Measurements from ENCODE around the gene SEC24B. TPM values are rescaled to one million over a fixed set of nuclear protein-coding genes. Genes with fewer than 3 reads are reported as not detected.

SEC24B gene
- total and polyA plus RNA-seq, 4 donors = 8.0 to 34.8 (median 18.4) TPM

GRCh38 chr4:109473824-109474223 is 40.2 kb downstream of the SEC24B start:
- no peak for ATAC-seq (ENCODE audit: insufficient read depth, low FRiP score)
- peaks cover 0 to 7% (median 0%) of the 10 kb centered on the region in 5 donors for H3K4me1 ChIP-seq (ENCODE audit: control insufficient read depth in 5 of 5, insufficient read depth in 5 of 5, low read length in 5 of 5)

GRCh38 chr4:109486007-109486406 is 52.4 kb downstream of the SEC24B start:
- peaks cover 0 to 10% (median 3%) of the 10 kb centered on the region in 4 donors for H3K36me3 ChIP-seq (ENCODE audit: control insufficient read depth in 4 of 4, insufficient read depth in 4 of 4, low read length in 4 of 4)
- ATAC-seq (ENCODE audit: insufficient read depth, low FRiP score) (no peak), DNase-seq (no peak)
- H3K27ac ChIP-seq (ENCODE audit: low read depth in 1 of 2, low read length in 1 of 2) = no peak overlapping the region
- no peak overlapping the region for H3K9ac ChIP-seq (ENCODE audit: insufficient read depth in 1 of 2, low read length in 2 of 2)
- peaks cover 0 to 8% (median 0%) of the 10 kb centered on the region in 5 donors for H3K4me1 ChIP-seq (ENCODE audit: control insufficient read depth in 5 of 5, insufficient read depth in 5 of 5, low read length in 5 of 5)
- 77 to 82% methylated on average over 1 of the region's 1 CpG for WGBS, 2 donors
- no peak overlapping the region for H3K4me3 ChIP-seq
- H3K9me3 ChIP-seq (ENCODE audit: control insufficient read depth in 4 of 4, insufficient read depth in 3 of 4, low read length in 3 of 4) = no peaks in the 10 kb centered on the region
- no peaks in the 10 kb centered on the region for H3K27me3 ChIP-seq (ENCODE audit: control insufficient read depth in 3 of 3, insufficient read depth in 3 of 3, low read length in 2 of 3)
- TF ChIP-seq CTCF (IDR thresholded peaks at IDR 0.05; ENCODE audit: control extremely low read depth, extremely low read depth) = no peak

More at GRCh38 chr4:109473824-109474223, 40.2 kb downstream of the SEC24B start:
- 61 to 78% methylated on average over 1 of the region's 1 CpG for WGBS, 2 donors
- Histone ChIP-seq H3K9me3 (ENCODE audit: control insufficient read depth in 4 of 4, insufficient read depth in 3 of 4, low read length in 3 of 4) (no peaks in the 10 kb centered on the region), H3K36me3 (ENCODE audit: control insufficient read depth in 4 of 4, insufficient read depth in 4 of 4, low read length in 4 of 4) (peaks cover 0 to 5% (median 2%) of the 10 kb centered on the region in 4 donors), H3K27ac (ENCODE audit: low read depth in 1 of 2, low read length in 1 of 2) (no peak overlapping the region), H3K27me3 (ENCODE audit: control insufficient read depth in 3 of 3, insufficient read depth in 3 of 3, low read length in 2 of 3) (no peaks in the 10 kb centered on the region), H3K9ac (ENCODE audit: insufficient read depth in 1 of 2, low read length in 2 of 2) (no peak overlapping the region), H3K4me3 (no peak overlapping the region)
- TF ChIP-seq CTCF (IDR thresholded peaks at IDR 0.05; ENCODE audit: control extremely low read depth, extremely low read depth) = no peak
- DNase-seq = no peak

GRCh38 chr4:109494563-109494962 is 60.9 kb downstream of the SEC24B start:
- WGBS, 2 donors = 83 to 94% methylated on average over 3 of the region's 3 CpGs
- no peaks in the 10 kb centered on the region for H3K9me3 ChIP-seq (ENCODE audit: control insufficient read depth in 4 of 4, insufficient read depth in 3 of 4, low read length in 3 of 4)
- peaks cover 11 to 38% (median 30%) of the 10 kb centered on the region in 4 donors for H3K36me3 ChIP-seq (ENCODE audit: control insufficient read depth in 4 of 4, insufficient read depth in 4 of 4, low read length in 4 of 4)
- ATAC-seq (ENCODE audit: insufficient read depth, low FRiP score) (no peak), DNase-seq (peak in 1 of 3 donors; percentile 10)
- H3K27ac ChIP-seq (ENCODE audit: low read depth in 1 of 2, low read length in 1 of 2) = no peak overlapping the region
- H3K4me1 ChIP-seq (ENCODE audit: control insufficient read depth in 5 of 5, insufficient read depth in 5 of 5, low read length in 5 of 5) = peaks cover 0 to 7% (median 0%) of the 10 kb centered on the region in 5 donors
- H3K27me3 ChIP-seq (ENCODE audit: control insufficient read depth in 3 of 3, insufficient read depth in 3 of 3, low read length in 2 of 3) = no peaks in the 10 kb centered on the region
- no peak overlapping the region for H3K4me3 ChIP-seq
- H3K9ac ChIP-seq (ENCODE audit: insufficient read depth in 1 of 2, low read length in 2 of 2) = no peak overlapping the region
- TF ChIP-seq CTCF (IDR thresholded peaks at IDR 0.05; ENCODE audit: control extremely low read depth, extremely low read depth) = no peak

GRCh38 chr4:109495514-109495913 is 61.9 kb downstream of the SEC24B start:
- no peak for ATAC-seq (ENCODE audit: insufficient read depth, low FRiP score)
- Histone ChIP-seq H3K27me3 (ENCODE audit: control insufficient read depth in 3 of 3, insufficient read depth in 3 of 3, low read length in 2 of 3) (no peaks in the 10 kb centered on the region), H3K9me3 (ENCODE audit: control insufficient read depth in 4 of 4, insufficient read depth in 3 of 4, low read length in 3 of 4) (no peaks in the 10 kb centered on the region), H3K36me3 (ENCODE audit: control insufficient read depth in 4 of 4, insufficient read depth in 4 of 4, low read length in 4 of 4) (peaks cover 12 to 40% (median 32%) of the 10 kb centered on the region in 4 donors), H3K27ac (ENCODE audit: low read depth in 1 of 2, low read length in 1 of 2) (no peak overlapping the region), H3K4me1 (ENCODE audit: control insufficient read depth in 5 of 5, insufficient read depth in 5 of 5, low read length in 5 of 5) (peaks cover 0 to 7% (median 0%) of the 10 kb centered on the region in 5 donors), H3K4me3 (no peak overlapping the region), H3K9ac (ENCODE audit: insufficient read depth in 1 of 2, low read length in 2 of 2) (no peak overlapping the region)
- DNase-seq = no peak
- TF ChIP-seq CTCF (IDR thresholded peaks at IDR 0.05; ENCODE audit: control extremely low read depth, extremely low read depth) = no peak
- WGBS, 2 donors = 89 to 95% methylated on average over 7 of the region's 7 CpGs
